HUES6 (cell line): Measurements from ENCODE around the gene GJA1.

Source experiments
- H3K27ac ChIP-seq: 2 replicates; pipeline ENCODE4 v1.7.0; 2013; ENCODE audit warnings: low read depth, mild to moderate bottlenecking, low read length, inconsistent platforms
- H3K27me3 ChIP-seq: 2 replicates; pipeline ENCODE4 v1.6.1; 2013; ENCODE audit warnings: low read length; ENCODE audit not compliant: control insufficient read depth, insufficient read depth
- H3K36me3 ChIP-seq: 2 replicates; pipeline ENCODE4 v1.6.1; 2013; ENCODE audit warnings: low read length; ENCODE audit not compliant: control insufficient read depth, insufficient read depth
- H3K4me1 ChIP-seq: 2 replicates; pipeline ENCODE4 v1.6.1; 2013; ENCODE audit warnings: low read length; ENCODE audit not compliant: control insufficient read depth, insufficient read depth
- H3K4me3 ChIP-seq: 2 replicates; pipeline ENCODE4 v1.5.1; 2013; ENCODE audit warnings: low read depth, low read length
- H3K9ac ChIP-seq: one replicate; pipeline ENCODE4 v1.6.1; 2013; ENCODE audit warnings: mild to moderate bottlenecking, low read length
- H3K9me3 ChIP-seq: 2 replicates; pipeline ENCODE4 v1.6.1; 2013; ENCODE audit warnings: low read depth, low read length; ENCODE audit not compliant: control insufficient read depth, insufficient read depth

The GJA1 gene

GRCh38 chr6:121491576-121491975 is 56.1 kb downstream of the GJA1 start:
- Histone ChIP-seq H3K27me3 (no peaks in the 10 kb centered on the region), H3K9me3 (no peaks in the 10 kb centered on the region), H3K9ac (no peak overlapping the region), H3K4me1 (peaks cover 33% of the 10 kb centered on the region), H3K36me3 (no peaks in the 10 kb centered on the region), H3K4me3 (no peak overlapping the region), H3K27ac (no peak overlapping the region)

DNA sequence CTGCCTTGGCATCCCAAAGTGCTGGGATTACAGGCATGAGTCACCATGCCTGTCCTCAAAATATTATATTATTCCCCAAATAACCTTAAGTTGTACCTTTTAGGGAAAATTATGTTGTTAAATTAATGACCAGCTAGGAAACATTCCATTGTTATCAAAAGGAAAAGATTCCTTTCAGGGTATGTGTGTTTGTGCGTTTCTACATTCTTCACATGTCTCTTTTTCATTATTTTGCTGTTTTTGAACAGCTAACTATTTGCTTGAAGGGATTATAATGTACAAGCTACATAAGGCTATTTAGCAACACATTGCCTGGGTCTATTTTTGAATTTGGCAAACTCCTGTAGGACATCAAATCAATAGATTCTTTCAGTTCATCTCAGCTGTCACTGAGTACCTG is 57.1 kb downstream of the GJA1 start:
- Histone ChIP-seq H3K9ac (no peak overlapping the region), H3K9me3 (no peaks in the 10 kb centered on the region), H3K4me3 (no peak overlapping the region), H3K4me1 (peaks cover 28% of the 10 kb centered on the region), H3K36me3 (no peaks in the 10 kb centered on the region), H3K27me3 (no peaks in the 10 kb centered on the region), H3K27ac (no peak overlapping the region)

- no peaks in the 10 kb centered on the region for H3K9me3 ChIP-seq
- no peaks in the 10 kb centered on the region for H3K36me3 ChIP-seq
- H3K4me1 ChIP-seq, result no peaks in the 10 kb centered on the region
- no peak overlapping the region for H3K4me3 ChIP-seq
- H3K27ac ChIP-seq, result no peak overlapping the region
- H3K27me3 ChIP-seq, result no peaks in the 10 kb centered on the region
- H3K9ac ChIP-seq, result no peak overlapping the region
These were observed 62.5 kb downstream of the GJA1 start for GRCh38 chr6:121497970-121498375.

DNA sequence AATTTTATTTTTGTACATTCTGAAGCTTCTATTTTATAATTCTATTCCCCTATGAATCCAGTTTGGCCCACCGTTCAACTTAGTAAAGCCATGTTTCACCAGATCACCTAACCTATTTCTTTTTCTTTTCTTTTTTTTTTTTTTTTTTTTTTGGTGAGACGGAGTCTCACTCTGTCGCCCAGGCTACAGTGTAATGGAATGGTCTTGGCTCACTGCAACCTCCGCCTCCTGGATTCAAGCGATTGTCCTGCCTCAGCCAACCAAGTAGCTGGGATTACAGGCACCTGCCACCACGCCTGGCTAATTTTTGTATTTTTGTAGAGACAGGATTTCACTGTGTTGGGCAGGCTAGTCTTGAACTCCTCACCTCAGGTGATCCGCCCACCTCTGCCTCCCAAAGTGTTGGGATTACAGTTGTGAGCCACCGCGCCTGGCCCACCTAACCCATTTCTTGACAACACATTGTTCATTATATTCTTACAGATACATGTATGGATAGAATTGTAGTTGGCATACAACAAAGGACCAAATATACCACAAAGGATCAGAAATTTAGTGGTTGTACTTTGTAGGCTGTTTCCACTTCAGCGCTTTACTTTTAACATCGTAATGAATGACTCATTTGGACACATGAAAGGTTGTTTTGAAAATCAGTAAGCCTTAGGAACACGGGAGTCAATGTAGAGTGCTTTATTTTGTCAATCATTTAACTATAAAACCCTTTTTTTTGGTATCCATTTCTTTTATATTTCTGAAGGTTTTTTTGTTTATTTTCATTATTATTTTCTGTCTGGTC is 63.2 kb downstream of the GJA1 start:
- Histone ChIP-seq H3K27ac (no peak overlapping the region), H3K9ac (no peak overlapping the region), H3K4me3 (no peak overlapping the region), H3K4me1 (no peaks in the 10 kb centered on the region), H3K27me3 (no peaks in the 10 kb centered on the region), H3K36me3 (no peaks in the 10 kb centered on the region), H3K9me3 (no peaks in the 10 kb centered on the region)
